ENCODE data around the gene PLXNA2.

GRCh38 chr1:208183977-208184911 lies 59.9 kb downstream of the PLXNA2 start:
- no peak for TF ChIP-seq CTCF (IDR thresholded peaks at IDR 0.05)
- TF ChIP-seq EZH2 (IDR thresholded peaks at IDR 0.05; ENCODE audit: borderline replicate concordance, insufficient read depth, low read depth, low read length, poor library complexity, severe bottlenecking), result no peak
